Lower leg skin (tissue), 3 donors: Measurements from ENCODE around the gene GRM5.

Source experiments
- POLR2A ChIP-seq, 2 donors: fragments of 450-650 bp; IDR thresholded peaks; one replicate each; pipeline ENCODE4 v1.6.1; 2016 to 2017; ENCODE audit warnings: antibody characterized with exemption in 2 of 2, mild to moderate bottlenecking in 1 of 2, moderate library complexity in 1 of 2
- TF ChIP-seq, protein P1 (sequence below), 3 donors: fragments of 450-650 bp; IDR thresholded peaks; one replicate each; pipeline ENCODE4 v1.5.1; 2016; ENCODE audit warnings: antibody characterized with exemption in 3 of 3, mild to moderate bottlenecking in 3 of 3, moderate library complexity in 2 of 3

DNA sequence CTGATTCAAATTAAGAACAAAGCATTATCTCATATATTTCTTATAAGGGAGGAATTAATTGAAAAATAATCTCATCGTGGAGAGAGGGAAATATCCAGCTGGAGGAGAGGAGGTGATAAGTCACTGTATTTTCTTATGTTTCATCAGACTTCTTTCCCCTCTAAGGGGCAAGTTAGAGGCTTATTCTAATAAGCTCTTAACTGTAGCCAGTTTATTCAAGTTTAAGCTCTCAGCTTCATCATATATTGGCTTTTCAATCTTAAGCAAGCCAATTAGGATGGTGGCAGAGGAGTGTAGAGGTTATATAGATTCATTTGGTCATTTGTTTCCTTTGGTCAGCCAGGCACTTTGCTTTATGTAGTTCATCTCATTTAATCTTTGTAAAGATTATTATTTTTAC, 256.7 kb downstream of the GRM5 start:
- TF ChIP-seq, protein P1, sequence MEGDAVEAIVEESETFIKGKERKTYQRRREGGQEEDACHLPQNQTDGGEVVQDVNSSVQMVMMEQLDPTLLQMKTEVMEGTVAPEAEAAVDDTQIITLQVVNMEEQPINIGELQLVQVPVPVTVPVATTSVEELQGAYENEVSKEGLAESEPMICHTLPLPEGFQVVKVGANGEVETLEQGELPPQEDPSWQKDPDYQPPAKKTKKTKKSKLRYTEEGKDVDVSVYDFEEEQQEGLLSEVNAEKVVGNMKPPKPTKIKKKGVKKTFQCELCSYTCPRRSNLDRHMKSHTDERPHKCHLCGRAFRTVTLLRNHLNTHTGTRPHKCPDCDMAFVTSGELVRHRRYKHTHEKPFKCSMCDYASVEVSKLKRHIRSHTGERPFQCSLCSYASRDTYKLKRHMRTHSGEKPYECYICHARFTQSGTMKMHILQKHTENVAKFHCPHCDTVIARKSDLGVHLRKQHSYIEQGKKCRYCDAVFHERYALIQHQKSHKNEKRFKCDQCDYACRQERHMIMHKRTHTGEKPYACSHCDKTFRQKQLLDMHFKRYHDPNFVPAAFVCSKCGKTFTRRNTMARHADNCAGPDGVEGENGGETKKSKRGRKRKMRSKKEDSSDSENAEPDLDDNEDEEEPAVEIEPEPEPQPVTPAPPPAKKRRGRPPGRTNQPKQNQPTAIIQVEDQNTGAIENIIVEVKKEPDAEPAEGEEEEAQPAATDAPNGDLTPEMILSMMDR (IDR thresholded peaks at IDR 0.05), result no peak
- TF ChIP-seq POLR2A (IDR thresholded peaks at IDR 0.05), result no peak
